ENCODE data around the gene BPIFB4.
"Not testable (repeated sequence)": the region's sequence is repeated elsewhere in the genome, so short reads cannot be mapped to it uniquely, and the experiment has no call there.

The BPIFB4 gene

DNA sequence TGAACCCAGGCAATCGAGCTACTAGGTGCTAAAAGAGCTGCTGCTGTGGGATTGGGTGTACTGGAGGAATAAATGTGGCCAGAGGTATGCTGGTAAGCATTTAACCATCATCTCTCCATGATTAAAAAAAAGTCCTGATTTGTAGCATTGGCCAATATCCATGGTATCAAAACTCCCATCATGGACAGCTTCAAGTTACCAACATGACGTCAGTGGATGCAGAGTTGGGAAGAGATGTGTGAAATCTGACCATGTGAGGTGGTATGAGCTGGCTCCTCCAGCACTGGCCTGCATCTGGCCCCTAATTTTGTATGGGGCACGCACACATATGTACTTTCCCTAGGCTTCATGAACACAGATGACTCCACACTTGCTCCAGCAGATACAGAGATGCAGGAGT, 11.7 kb downstream of the BPIFB4 start:
- DNase-seq = no peak

GRCh38 chr20:33091693-33092092, 12.2 kb downstream of the BPIFB4 start:
- no peak for DNase-seq

GRCh38 chr20:33092361-33092760, 12.9 kb downstream of the BPIFB4 start:
- DNase-seq = no peak

GRCh38 chr20:33093074-33093473, 13.6 kb downstream of the BPIFB4 start:
- no peak for DNase-seq

GRCh38 chr20:33093582-33093981, 14.1 kb downstream of the BPIFB4 start:
- DNase-seq = no peak

DNA sequence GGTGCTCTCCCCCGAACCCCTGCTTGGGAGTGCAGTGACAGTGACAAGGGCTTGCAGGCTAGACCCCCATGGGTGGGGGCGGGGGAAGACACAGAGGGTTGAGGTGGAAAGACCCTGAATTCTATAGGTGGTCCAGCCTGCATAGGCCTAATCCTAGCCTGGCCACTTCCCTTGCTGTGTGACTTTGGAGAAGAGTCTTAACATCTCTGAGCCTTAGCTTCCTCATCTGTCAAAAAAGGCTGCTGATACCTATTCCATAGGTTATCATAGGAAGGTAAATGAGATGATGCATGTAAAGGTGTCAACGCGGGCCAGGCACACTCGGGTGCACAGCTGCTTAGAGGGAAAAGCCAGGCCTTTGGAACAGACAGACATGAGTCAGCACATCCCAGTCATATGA, 15.8 kb downstream of the BPIFB4 start:
- DNase-seq = no peak

- DNase-seq = peak; percentile 61
Measured at GRCh38 chr20:33095902-33096584, 16.6 kb downstream of the BPIFB4 start.

DNA sequence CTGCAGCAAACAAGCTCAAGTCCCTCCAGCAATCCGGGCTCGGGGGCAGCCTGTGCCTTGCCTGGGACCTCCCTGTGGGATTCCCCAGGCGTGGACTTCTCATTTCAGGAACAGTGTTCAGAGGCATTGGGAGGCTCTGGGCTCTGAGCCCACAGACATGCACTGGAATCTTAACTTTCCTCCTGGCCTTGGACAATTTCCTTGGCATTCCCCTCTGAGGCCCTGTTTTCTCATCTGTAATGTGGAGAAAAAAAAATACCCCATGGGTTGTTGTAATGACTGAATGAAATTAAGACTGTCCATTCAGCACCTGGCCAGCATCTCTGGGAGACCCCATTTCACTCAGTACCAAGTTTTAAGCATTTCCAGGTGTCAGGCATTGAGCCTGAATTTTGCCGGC, 17.6 kb downstream of the BPIFB4 start:
- no peak for DNase-seq

GRCh38 chr20:33099843-33100538, 20.5 kb downstream of the BPIFB4 start:
- no peak for DNase-seq

GRCh38 chr20:33103556-33103955, 24.1 kb downstream of the BPIFB4 start:
- no peak for DNase-seq

DNA sequence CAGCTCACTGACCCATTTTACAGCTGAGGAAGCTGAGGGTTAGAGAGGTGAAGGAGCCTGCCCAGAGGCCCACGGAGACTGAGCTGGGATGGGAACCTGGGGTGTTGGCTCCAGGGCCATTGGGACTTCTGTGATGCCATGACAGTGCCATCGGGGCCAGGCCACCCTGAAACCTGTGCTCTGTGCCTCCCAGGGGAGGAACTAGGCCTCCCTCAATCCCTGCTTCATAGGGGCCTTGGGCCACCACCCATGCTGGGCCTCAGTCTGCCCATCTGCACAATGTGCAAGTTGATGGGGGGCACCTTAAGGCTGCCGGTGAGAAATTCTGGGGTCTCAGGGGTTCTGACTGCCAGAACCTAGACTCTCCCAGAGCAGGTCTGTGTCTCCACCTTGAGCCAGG, 24.9 kb downstream of the BPIFB4 start:
- no peak for DNase-seq

- no peak for DNase-seq
Measured at GRCh38 chr20:33105316-33105924, 26.0 kb downstream of the BPIFB4 start.

DNA sequence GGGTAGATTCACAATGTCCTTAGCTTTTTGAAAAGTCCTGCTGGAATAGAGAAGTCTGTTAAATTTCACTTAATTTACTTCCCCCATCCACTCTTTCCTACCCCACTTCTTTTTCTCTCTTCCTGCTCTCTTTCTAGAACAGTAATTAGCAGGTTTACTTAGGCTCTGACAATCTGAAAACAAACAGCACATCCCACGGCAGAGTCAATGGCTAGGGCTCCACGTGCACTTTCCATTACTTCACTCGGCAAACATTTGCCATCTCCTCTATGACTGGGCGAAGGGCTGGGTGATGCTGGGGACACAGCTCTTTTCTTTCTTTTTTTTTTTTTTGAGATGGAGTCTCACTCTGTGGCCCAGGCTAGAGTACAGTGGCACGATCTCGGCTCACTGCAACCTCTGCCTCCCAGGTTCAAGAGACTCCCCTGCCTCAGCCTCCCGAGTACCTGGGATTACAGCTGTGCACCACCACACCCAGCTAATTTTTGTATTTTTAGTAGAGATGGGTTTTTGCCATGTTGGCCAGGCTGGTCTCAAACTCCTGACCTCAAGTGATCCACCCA, 26.7 kb downstream of the BPIFB4 start:
- not testable (repeated sequence) for DNase-seq

DNA sequence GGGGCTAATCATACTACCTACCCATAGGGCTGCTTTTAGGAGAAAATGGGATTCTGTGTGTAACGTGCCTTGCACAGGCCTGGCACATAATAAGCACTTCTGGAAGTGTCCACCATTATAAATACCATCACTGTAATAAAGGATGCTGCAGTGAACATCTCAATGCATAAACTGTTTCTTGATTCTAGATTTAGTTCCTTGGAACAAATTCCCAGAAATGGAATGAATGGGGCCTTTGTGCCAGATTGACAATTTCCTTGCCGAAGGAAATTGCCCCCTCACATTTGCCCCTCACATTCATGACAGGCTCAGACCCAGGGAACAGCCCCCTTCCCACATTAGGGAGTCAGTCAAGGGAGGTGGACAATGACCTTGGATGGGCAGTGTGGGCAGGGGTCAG, 29.2 kb downstream of the BPIFB4 start:
- no peak for DNase-seq

DNA sequence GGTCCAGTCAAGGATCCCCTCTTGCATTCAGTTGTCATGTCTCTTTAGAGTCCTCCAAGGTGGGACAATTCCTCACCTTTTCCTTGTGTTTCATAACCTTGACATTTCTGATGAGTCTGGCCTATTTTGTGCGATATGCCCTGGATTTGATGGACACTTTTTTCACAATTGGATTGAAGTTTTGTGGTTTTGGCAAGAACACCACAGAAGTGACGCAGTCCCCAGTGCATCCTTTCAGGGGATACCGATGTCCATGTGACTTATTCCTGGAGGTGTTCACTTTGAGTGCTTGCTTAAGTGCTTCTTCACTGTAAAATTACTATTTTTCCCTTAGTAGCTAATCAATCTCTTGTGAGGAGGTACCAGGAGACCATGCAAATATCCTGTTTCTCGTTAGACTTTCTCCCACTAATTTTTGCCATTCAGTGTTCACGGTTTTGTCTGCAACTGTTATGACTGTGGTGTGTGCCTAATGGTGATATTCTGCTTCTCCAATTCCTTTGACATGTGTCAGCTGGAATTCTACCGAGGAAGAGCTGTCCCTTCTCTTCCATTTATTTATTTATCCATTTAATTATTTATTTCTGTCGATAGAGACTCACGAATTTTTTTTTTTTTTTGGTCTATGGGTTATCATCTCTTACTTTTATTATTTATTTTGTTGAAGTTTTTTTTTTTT, 30.8 kb downstream of the BPIFB4 start:
- no peak for DNase-seq

- no peak for DNase-seq
Measured at GRCh38 chr20:33111306-33111705, 31.9 kb downstream of the BPIFB4 start.

- DNase-seq = no peak
Measured at GRCh38 chr20:33112547-33113386, 33.3 kb downstream of the BPIFB4 start.

- no peak for DNase-seq
Measured at GRCh38 chr20:33113387-33113908, 34.0 kb downstream of the BPIFB4 start.

- DNase-seq = not testable (repeated sequence)
Measured at GRCh38 chr20:33115501-33115900, 36.1 kb downstream of the BPIFB4 start.

DNA sequence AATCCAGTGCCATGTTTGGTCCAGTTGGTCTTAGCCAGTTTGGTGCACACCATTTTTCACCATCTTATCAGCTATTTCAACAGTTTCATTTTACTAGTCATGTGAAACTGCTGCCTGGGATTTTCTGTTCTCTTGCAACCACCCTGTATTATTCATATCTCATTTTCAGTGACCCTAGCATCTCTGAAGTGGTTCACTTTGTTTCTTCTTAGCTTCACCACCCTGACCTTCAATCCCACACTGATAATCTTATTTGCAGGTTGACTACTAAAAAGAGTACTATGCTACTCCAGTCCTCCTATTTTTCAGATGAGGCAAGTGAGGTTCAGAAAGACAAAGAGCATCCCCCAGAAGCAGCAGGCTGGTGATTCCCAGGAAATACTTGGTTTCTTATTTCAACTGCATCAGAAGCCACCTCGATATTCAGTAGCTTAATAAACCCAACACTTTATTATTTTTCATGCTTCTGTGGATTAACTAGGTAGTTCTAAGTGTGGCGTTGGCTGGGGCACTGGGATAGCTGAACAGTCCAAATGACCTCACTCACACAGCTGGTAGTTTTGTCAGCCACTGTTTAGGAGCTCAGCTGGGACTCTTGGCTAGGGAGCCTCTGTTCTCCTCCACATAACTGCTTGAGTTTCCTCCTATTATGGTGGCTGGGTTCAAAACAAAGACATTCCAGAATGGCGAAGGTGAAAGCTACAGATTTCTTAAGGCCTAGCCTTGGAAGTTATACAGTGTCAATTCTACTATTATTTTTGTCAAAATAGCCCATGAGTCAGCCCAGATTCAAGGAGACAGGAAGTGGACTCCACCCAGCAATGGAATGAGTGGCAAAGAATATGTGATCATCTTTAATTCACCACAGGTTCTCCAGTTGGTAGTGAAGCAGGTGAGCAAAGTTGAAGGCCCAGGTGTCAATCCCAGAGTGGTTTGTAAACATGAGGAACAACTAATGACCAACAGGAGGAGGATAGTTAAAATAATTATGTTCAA, 40.6 kb downstream of the BPIFB4 start:
- peak; percentile 9 for DNase-seq

DNA sequence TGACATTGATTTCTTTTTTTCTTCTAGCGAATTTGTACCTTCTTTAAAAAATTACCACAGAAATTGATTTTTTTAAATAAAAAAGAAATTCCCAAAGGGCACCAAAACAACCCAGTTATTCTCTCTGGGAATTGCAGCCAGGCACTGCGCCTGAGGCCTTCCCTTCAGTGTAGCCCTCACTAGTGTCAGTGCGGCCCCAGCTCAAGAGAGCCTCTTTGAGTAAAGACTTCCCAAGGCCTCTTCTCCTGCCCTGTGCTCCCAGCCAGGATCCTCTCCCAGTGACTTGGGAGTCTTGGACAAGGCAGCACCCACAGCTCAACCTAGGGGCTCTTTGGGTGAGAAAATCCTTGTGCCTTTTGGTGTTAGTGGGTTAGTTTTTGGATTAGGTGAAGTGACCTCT, 41.5 kb downstream of the BPIFB4 start:
- no peak for DNase-seq
